K562 (cell line): ENCODE data around the gene UBE2V1. TPM values are rescaled to one million over a fixed set of nuclear protein-coding genes. Genes with fewer than 3 reads are reported as not detected.

Source experiments
- BDP1 ChIP-seq: IDR thresholded peaks from 3 replicates; pipeline ENCODE4 v1.6.1; 2011; ENCODE audit not compliant: insufficient read length, insufficient read depth
- C11orf30 ChIP-seq: fragments of 450-650 bp; IDR thresholded peaks from 2 replicates; pipeline ENCODE4 v1.6.1; 2016; ENCODE audit warnings: low read depth, mild to moderate bottlenecking
- CHD2 ChIP-seq: IDR thresholded peaks from 2 replicates; pipeline ENCODE4 v1.6.1; 2011; ENCODE audit warnings: low read depth, low read length
- CHD4 ChIP-seq: fragments of 200-600 bp; sonication (generic); IDR thresholded peaks from 3 replicates; pipeline ENCODE4 v1.6.1; 2012; ENCODE audit warnings: low read depth, mild to moderate bottlenecking, mixed read lengths, low read length, inconsistent platforms; ENCODE audit not compliant: insufficient read depth, insufficient replicate concordance, poor library complexity, severe bottlenecking
- FOXA1 ChIP-seq: fragments of 450-650 bp; IDR thresholded peaks from 2 replicates; pipeline ENCODE4 v1.6.1; 2016; ENCODE audit warnings: mild to moderate bottlenecking, borderline replicate concordance
- FOXM1 ChIP-seq, 2 experiments: fragments of 450-650 bp in 1 of 2; sonication (generic) in 1 of 2; formaldehyde crosslinking in 1 of 2; IDR thresholded peaks; 2 replicates each; pipeline versions ENCODE4 v1.6.1 to v1.9.0; 2017 to 2022; ENCODE audit warnings: low read depth in 2 of 2, mild to moderate bottlenecking in 2 of 2, missing genetic modification reagents in 1 of 2, moderate library complexity in 1 of 2
- MTA3 ChIP-seq: fragments of 450-650 bp; formaldehyde crosslinking; IDR thresholded peaks from 2 replicates; pipeline ENCODE4 v1.6.1; 2017; ENCODE audit warnings: mild to moderate bottlenecking, borderline replicate concordance
- MYC ChIP-seq, 2 experiments: fragments of 250-450 bp in 1 of 2; sonication (Bioruptor Pico) in 1 of 2; IDR thresholded peaks; 2 replicates each; pipeline versions ENCODE4 v1.5.1 to v1.6.1; 2012 to 2021; ENCODE audit warnings: low read depth in 2 of 2, borderline replicate concordance in 1 of 2, improper control_type of control experiment in 1 of 2, low read length in 1 of 2, mild to moderate bottlenecking in 1 of 2, moderate library complexity in 1 of 2
- NCOR1 ChIP-seq: fragments of 450-650 bp; IDR thresholded peaks from 2 replicates; pipeline ENCODE4 v1.6.1; 2016; ENCODE audit warnings: mild to moderate bottlenecking, moderate library complexity
- POLR2AphosphoS5 ChIP-seq: IDR thresholded peaks from 2 replicates; pipeline ENCODE4 v1.6.1; 2011; ENCODE audit warnings: mild to moderate bottlenecking, low read depth, low read length, moderate library complexity; ENCODE audit not compliant: control insufficient read depth, insufficient read depth
- PTRF ChIP-seq: fragments of 450-650 bp; IDR thresholded peaks from 2 replicates; pipeline ENCODE4 v1.6.1; 2016; ENCODE audit warnings: mild to moderate bottlenecking, missing genetic modification characterization, missing compliant biosample characterization
- RAD51 ChIP-seq: fragments of 450-650 bp; IDR thresholded peaks from 2 replicates; pipeline ENCODE4 v1.7.1; 2016; ENCODE audit warnings: low read depth, mild to moderate bottlenecking, borderline replicate concordance
- RCOR1 ChIP-seq, 2 experiments: IDR thresholded peaks; 2 replicates each; pipeline ENCODE4 v1.6.1; 2012; ENCODE audit warnings: low read depth in 2 of 2, low read length in 2 of 2, borderline replicate concordance in 1 of 2, improper control_type of control experiment in 1 of 2
- RHOXF2B ChIP-seq: fragments of 250-450 bp; sonication (Bioruptor Pico); conservative IDR thresholded peaks from 2 replicates; pipeline ENCODE4 v1.5.1; 2021
- RNF2 ChIP-seq: sonication (generic); IDR thresholded peaks from 2 replicates; pipeline ENCODE4 v1.6.1; 2016
- SNIP1 ChIP-seq: fragments of 450-650 bp; IDR thresholded peaks from 2 replicates; pipeline ENCODE4 v1.7.1; 2017; ENCODE audit warnings: low read depth, mild to moderate bottlenecking
- SP1 ChIP-seq: sonication (generic); formaldehyde crosslinking; IDR thresholded peaks from 2 replicates; pipeline ENCODE4 v1.8.1; 2022; ENCODE audit warnings: mild to moderate bottlenecking, missing genetic modification reagents
- THRAP3 ChIP-seq: fragments of 450-650 bp; IDR thresholded peaks from 2 replicates; pipeline ENCODE4 v1.6.1; 2016; ENCODE audit warnings: mild to moderate bottlenecking, inconsistent platforms, borderline replicate concordance
- ZKSCAN8 ChIP-seq: fragments of 200-800 bp; sonication (Bioruptor generic); IDR thresholded peaks from 2 replicates; pipeline ENCODE4 v1.6.1; 2016; ENCODE audit warnings: missing genetic modification characterization, missing compliant biosample characterization
- ZNF41 ChIP-seq: fragments of 250-450 bp; sonication (Bioruptor Pico); conservative IDR thresholded peaks from 2 replicates; pipeline ENCODE4 v1.4.0; 2020; ENCODE audit warnings: mild to moderate bottlenecking
- ZNF717 ChIP-seq: fragments of 250-450 bp; sonication (Bioruptor Pico); IDR thresholded peaks from 2 replicates; pipeline ENCODE4 v1.5.0; 2021
- polyA plus RNA-seq, 8 experiments: library from polyadenylated mRNA; depleted of rRNA in 4 of 8; stranded (reverse) in 5 of 8; unstranded in 3 of 8; fragments of >200 nt; fragmentation: Nextera tagmentation in 2 of 8; fragmentation: Illumina TruSeq in 1 of 8; extraction: Ambion mirVana in 2 of 8; extraction: Trizol in 1 of 8; gene quantifications; 2 replicates each; pipeline versions ENCODE4 v1.2.1 to v1.2.3, GENCODE V29; 2011 to 2014; ENCODE audit warnings: inconsistent platforms in 1 of 8, missing spikeins in 1 of 8
- total RNA-seq, 7 experiments: library from RNA; depleted of rRNA in 6 of 7; stranded (reverse); fragments of >200 nt in 6 of 7; fragmentation: Illumina TruSeq in 2 of 7; extraction: Trizol in 2 of 7; gene quantifications; 2 replicates each; pipeline versions ENCODE4 v1.2.1 to v1.2.3, GENCODE V29; 2011 to 2021; ENCODE audit warnings: low replicate concordance in 1 of 7
- TF ChIP-seq, protein P1 (sequence below): fragments of 450-650 bp; IDR thresholded peaks from 2 replicates; pipeline ENCODE4 v1.6.1; 2016; ENCODE audit warnings: missing biosample characterization, missing genetic modification characterization
- TF ChIP-seq, protein P2 (sequence below): sonication (generic); IDR thresholded peaks from 2 replicates; pipeline ENCODE4 v1.6.1; 2016
- TF ChIP-seq, protein P3 (sequence below): sonication (generic); formaldehyde crosslinking; IDR thresholded peaks from 2 replicates; pipeline ENCODE4 v1.8.0; 2023; ENCODE audit warnings: mild to moderate bottlenecking, missing genetic modification reagents
- TF ChIP-seq, protein P4 (sequence below): fragments of 250-450 bp; sonication (Bioruptor Pico); IDR thresholded peaks from 2 replicates; pipeline ENCODE4 v1.9.0; 2021; ENCODE audit warnings: mild to moderate bottlenecking

The UBE2V1 gene
- total and polyA plus RNA-seq, 9 of the 15 experiments (the other 6 are each of a cell fraction or from before 2014, with no cell fraction given), result 93.0 to 357 (median 119) TPM

DNA sequence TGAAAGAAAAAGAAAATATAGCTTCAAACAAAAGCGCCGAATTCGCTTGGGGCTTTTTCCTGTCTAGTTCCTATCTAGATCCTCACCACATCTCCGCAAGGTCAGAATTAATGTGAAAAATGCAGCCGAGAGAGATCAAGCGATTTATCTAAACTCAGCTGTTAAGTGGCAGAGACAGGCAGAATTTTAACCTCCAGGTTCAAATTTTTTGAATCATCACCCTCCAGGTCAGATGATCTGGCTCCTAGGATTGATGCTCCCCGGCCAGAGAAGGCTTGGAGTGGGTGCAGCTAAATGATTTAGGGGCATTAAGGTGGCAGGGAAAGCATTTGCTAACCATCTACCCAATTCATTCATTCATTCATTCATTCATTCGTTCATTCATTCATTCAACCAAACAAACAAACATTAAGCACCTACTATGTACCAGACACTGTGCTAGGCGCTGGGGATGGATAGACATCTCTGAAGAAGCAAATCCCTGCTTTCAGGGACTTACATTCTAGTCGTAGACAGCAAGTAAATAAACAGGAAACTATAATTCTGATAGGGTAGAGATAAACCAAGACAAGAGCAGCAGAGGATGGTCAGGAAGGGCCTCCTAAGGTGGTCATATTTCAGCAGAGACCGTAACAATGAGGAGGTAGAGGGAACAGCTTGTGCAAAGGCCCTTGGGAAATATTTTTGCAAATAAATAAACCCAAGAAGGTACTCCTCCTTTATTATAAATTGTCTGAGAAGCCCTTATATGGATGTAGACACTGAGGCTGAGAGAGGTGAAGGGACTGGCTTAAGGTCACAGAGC, 672 bp upstream of the UBE2V1 start (continued):
- TF ChIP-seq, protein P1, sequence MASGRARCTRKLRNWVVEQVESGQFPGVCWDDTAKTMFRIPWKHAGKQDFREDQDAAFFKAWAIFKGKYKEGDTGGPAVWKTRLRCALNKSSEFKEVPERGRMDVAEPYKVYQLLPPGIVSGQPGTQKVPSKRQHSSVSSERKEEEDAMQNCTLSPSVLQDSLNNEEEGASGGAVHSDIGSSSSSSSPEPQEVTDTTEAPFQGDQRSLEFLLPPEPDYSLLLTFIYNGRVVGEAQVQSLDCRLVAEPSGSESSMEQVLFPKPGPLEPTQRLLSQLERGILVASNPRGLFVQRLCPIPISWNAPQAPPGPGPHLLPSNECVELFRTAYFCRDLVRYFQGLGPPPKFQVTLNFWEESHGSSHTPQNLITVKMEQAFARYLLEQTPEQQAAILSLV (tag), result no peak
- TF ChIP-seq RNF2, result no peak
- no peak for TF ChIP-seq SP1 (CRISPR knock-in tag)
- TF ChIP-seq RCOR1 (IDR thresholded peaks at IDR 0.05; ENCODE audit: borderline replicate concordance in 1 of 2, low read depth in 2 of 2, low read length in 2 of 2), result 0 out of 4 replicates have a peak, but pooled peaks of 1 of the 2 experiments have one; percentile 9
- TF ChIP-seq FOXA1, result no peak
- peak; percentile 15; the same call in 1 of the 2 replicates for TF ChIP-seq RAD51
- TF ChIP-seq, protein P2, sequence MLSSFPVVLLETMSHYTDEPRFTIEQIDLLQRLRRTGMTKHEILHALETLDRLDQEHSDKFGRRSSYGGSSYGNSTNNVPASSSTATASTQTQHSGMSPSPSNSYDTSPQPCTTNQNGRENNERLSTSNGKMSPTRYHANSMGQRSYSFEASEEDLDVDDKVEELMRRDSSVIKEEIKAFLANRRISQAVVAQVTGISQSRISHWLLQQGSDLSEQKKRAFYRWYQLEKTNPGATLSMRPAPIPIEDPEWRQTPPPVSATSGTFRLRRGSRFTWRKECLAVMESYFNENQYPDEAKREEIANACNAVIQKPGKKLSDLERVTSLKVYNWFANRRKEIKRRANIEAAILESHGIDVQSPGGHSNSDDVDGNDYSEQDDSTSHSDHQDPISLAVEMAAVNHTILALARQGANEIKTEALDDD, result no peak
- TF ChIP-seq MYC (IDR thresholded peaks at IDR 0.05; ENCODE audit: low read depth, low read length), result no peak
- no peak for TF ChIP-seq MYC (CRISPR knock-in tag; IDR thresholded peaks at IDR 0.05; ENCODE audit: borderline replicate concordance, low read depth)
- TF ChIP-seq CHD4, result no peak
- no peak for TF ChIP-seq ZNF41 (CRISPR knock-in tag)
- no peak for TF ChIP-seq THRAP3
- TF ChIP-seq POLR2AphosphoS5, result no peak
- TF ChIP-seq MTA3, result no peak
- TF ChIP-seq PTRF (tag), result no peak
- no peak for TF ChIP-seq NCOR1
- no peak for TF ChIP-seq ZNF717 (CRISPR knock-in tag)
- no peak for TF ChIP-seq SNIP1
- 0 out of 2 replicates have a peak, but pooled peaks have one; percentile 10 for TF ChIP-seq FOXM1 (IDR thresholded peaks at IDR 0.05; ENCODE audit: low read depth)
- TF ChIP-seq FOXM1 (CRISPR knock-in tag; IDR thresholded peaks at IDR 0.05; ENCODE audit: low read depth), result no peak
- TF ChIP-seq C11orf30, result no peak
- TF ChIP-seq RHOXF2B (CRISPR knock-in tag), result no peak
- no peak for TF ChIP-seq CHD2
- TF ChIP-seq, protein P3, sequence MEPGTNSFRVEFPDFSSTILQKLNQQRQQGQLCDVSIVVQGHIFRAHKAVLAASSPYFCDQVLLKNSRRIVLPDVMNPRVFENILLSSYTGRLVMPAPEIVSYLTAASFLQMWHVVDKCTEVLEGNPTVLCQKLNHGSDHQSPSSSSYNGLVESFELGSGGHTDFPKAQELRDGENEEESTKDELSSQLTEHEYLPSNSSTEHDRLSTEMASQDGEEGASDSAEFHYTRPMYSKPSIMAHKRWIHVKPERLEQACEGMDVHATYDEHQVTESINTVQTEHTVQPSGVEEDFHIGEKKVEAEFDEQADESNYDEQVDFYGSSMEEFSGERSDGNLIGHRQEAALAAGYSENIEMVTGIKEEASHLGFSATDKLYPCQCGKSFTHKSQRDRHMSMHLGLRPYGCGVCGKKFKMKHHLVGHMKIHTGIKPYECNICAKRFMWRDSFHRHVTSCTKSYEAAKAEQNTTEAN, result no peak
- TF ChIP-seq BDP1, result no peak
- peak; percentile 97 for TF ChIP-seq ZKSCAN8 (CRISPR knock-in tag)
- TF ChIP-seq, protein P4, sequence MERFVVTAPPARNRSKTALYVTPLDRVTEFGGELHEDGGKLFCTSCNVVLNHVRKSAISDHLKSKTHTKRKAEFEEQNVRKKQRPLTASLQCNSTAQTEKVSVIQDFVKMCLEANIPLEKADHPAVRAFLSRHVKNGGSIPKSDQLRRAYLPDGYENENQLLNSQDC (CRISPR knock-in tag), result no peak
